ENCODE data around the gene CCDC201.

- TF ChIP-seq CTCF (IDR thresholded peaks at IDR 0.05), result no peak
- no peak for TF ChIP-seq POLR2A (IDR thresholded peaks at IDR 0.05)
These were observed 473 bp upstream of the CCDC201 start for GRCh38 chr7:45873355-45873754.
